Islet of Langerhans (tissue), 1 donor: ENCODE results near the gene RANBP1.

ENCODE experiments used
- FAIRE-seq: peaks from one replicate; lab custom pipeline; 2011; peaks lifted over from hg19 to GRCh38; lab: Jason Lieb, UNC

RANBP1 gene

DNA sequence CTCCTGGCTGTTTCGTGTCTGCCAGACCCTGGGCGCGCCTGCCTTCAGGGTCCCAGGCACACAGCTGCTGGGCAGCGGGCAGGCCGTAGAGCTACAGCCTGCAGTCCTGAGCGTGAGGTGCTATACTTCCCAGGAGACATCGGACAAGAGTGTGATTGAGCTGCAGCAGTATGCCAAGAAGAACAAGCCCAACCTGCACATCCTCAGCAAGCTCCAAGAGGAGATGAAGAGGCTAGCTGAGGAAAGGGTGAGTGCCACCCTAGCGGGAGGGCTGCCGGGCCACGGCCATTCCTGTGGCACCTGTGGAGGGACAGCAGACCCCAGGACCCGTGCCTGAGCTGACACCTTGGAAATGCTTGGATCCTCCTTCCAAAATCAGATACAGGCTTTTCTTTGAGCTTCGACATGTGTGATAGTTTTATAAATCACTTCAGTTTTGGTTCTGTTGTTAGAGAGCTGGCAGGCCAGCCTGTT is 7.1 kb upstream of the RANBP1 start:
- no peak for FAIRE-seq

DNA sequence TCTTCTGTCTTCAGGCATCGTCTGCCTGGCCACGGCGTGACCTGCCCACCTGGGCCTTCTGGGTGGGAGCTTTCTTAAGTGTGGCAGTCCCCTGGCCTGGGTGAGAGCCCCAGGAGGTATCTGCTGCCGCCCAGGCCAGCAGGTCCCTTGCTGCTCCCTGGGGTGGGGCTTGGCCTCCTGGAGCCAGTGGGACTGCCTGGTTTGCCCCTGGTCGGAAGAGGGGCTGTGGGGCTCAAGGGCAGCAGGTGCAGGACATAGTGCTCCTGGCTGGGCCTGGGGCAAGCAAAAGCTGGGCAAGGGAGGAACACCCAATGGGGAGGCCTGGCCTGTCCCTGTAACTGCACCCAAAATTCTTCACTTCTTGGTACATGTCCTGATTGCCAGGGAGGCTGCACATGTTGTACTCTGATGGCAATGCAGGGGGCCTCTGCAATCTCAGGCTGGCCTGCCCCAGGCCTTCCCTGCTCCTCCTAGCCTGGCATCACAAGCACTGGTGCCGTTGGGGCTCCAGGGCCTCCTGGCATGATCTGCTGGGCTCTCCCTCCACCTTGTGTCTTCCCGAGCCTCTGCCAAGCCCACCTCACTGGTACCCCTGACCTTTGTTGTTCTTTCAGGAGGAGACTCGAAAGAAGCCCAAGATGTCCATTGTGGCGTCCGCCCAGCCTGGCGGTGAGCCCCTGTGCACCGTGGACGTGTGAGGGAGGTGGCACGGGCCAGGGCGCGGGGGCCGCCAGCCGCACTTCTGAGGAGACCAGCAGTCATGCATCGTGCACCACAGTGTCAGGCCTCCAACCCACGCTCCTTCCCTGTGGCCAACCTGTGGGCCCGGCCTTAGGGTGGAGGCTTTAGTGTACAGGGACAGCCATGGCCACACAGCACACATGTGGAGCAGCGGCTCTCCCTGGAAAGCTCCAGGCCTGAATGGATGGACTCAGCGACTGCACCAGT is 6.2 kb upstream of the RANBP1 start:
- FAIRE-seq, result no peak

DNA sequence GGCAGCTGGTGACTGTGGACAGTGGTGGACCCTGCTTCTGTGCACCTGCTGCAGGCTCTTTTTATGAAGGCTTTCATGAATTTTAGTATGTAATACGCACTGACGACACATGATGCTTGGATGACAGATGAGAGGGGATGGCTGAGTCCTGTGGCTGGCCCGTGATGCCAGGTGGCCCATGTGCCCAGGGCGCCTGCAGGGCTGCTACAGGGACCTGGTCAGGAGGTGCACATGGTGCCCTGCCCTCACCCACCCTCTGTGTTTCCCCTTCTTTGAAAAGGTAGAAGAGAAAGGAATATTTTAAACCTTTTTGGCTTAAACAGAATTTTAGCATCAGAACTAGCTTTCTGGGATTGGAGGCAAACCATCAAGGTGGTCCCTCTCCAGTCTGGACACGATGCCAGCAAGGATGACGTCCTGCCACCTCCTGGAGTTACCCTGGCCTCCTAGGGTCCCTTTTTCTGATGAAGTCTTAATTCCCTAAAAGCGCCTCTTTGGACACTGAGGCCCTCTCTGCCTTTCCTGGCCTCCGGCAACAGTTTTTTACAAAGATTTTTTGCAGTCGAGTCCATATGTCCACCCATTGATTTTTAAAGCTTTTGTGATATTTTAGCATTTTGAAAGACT is 5.4 kb upstream of the RANBP1 start:
- no peak for FAIRE-seq

DNA sequence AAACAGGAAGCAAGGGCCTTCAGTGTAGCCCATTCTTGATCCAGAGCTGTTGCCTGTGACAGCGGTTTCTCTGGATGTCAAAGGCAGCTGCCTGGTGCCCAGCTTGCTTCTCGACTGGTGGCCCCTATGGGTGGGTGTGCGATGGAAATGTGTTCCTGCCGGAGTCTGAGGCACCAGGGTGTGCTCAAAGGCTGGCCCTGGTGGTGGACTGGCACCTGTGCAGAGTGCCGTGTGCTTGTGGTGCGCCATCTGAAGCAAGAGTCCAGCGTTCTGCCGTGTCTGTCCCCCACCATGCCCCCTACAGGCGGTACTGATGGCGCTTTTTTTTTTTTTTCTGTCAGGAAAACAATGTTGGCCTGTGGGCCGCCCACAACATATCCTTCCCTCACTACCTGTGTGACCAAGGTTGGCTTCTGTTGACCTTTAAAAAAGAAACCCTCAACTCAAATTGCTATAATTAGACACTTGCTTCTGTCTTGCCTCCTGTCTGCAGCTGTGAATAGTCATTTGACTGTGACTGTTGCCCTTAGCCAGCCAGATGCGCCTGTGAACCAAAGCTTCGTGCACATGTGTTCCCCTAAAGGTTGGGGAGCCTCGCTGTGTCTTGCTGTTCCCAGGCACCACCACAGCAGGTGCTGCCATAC is 4.7 kb upstream of the RANBP1 start:
- FAIRE-seq, result no peak

DNA sequence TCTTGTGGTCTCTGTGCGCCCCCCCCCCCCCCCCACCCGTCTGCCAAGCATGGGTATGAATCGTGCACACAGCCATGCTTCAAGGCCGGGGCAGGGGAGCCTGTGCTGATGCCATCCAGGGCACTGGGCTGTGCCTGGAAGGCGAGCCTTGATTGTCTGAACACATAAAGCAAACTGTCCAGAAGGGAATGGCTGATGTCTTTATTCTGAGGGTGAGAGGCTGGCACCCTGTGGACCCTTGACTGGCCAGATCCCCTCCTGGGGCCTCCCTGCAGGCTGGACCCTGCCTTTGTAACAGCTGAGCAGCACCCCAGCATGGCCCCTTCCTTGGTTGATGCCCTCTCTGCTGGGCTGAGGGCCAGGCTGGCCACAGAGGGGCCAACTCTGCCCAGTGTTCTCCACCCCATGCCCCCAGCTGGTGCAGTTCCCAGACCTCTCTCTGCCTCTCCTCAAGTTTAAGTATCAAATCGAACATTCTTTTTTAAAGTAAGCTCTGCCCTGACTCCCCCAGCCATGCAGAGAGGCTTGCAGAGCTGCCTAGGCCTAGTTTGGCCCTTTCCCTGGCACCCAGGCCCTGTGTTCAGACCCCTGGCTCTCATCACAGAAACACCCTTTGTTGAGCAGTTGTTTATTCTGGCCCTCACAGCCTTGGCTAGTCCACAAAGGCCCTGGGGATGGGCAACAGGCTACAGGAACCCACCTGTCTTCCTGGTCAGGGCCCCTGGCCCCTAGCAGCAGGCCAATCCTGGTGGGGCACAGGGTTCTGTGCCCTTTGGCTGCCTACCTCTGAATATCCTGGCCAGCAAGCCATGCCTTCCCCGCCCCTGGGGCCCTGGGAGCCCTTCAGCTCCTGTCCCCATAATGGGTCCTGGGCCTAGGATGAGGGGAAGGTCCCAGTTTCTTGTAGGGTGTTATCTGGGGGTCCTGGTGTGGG is 3.9 kb upstream of the RANBP1 start:
- no peak for FAIRE-seq

DNA sequence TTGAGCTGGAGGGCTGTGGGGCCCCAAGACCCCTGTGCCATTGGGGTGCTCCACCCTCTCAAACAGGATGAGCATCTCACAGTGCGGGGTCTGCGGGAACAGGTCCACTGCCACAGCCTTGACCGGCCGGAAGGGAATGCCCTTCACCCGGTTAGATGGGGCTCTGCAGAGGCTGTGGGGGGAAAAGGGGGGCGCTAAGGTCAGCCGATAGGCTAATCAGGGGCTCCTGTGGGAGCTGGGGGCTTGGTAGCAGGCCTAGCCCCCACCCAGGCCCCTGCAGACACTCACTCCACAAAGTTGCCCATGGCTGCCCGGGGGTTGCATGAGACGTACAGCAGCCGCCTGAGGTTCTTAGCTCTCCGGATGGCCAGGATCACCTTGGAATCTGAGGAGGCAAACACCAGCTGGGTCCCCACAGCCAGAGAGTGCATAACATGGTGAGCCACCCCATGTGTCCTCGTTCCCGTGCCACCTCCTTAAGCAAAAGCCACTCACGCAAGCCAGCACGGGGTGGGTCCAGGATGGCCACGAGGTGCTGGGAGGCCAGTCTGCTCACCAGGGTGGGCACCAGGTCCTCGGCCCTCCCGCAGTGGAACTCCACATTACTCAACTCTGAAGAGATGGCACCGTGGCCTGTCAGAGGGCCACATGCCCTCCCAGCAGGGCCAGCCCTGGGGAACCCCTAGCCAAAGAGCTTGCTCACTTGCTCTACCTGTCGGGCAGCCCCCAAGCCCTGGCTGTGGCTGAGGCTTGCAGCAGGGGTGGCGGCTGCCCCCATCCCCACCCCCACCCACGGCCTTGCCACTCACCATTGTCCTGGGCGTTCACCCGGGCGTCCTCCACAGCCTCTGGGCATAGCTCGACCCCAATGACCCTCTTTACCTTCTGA is 3.0 kb upstream of the RANBP1 start:
- no peak for FAIRE-seq

DNA sequence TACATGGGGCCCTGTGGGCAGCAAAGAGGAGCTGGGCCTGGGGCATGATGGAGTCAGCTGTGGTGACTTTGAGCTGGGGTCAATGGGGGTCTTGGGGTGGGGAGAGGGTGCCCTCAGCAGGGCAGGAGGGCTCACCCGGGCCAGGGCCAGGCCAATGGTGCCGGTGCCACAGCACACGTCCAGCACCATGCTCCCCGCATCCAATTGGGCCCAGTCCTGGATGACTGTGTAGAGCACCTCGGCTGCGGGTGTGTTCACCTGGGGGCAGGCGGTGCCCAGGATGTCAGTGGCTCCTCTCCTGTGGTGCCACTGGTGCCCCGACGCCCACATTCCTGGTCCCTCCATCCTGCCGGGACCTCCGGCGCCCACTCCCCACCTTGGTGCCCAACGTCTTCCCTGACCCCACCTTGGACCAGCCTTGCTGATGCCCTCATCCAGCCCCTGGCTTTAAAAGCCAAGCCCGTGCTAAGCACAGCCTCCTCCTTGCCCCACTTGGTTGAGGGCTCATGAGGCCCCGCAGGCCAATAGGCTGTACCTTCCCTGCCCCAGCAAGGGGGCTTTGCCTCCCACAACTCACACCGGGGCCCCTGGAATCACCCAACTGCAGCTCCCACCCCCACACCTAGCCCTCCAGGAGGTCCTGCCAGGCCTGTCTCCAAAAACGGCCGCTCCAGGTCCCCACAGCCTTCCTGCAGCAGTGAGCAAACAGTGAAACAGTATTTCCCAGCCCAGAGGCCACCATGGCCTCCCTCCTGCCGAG is 2.2 kb upstream of the RANBP1 start:
- FAIRE-seq, result no peak

DNA sequence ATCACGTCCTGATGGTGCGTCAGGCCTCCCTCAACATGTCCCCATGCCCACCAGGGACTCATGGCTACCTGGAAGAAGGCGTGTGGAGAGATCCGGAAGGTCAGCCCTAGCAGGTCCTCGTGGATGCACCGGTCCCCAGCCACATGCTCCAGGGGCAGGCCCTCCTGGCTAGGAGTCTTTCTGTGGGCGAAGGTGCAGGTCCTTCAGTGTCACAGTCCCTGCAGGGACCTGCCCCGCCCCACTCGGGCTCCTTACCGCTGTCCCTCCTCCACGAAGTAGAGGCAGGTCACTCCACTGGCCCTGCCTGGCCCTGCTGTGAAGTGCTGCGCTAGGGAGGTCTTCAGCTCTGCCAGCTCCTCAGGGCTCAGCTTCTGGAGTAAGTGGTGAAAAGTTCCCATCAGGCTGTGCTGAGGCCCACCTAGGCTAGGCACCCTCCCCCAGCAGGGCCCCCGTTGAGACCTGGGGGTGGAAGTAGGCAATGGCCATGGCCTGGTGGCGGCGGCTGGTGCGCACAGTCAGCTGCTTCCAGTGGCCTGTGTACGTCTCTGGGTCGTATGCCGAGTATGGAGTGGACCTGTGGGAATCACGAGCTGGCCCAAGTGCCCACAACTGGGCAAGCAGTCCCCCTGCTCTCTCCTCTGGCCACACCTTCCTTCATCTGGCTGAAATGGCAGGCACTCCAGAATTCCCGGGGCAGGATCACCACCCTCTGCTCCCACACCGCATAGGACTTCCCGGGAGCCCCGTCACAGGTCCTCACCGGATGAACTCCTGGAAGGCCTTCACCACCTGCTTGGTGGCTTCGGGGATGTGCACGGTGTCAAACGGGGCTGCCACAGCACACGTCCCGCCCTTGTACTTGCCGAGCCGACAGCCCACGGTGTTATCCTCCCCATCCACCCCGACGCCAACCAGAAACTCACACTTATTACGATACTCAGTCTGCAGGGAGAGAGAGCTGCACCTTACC is 1.1 kb upstream of the RANBP1 start:
- no peak for FAIRE-seq

DNA sequence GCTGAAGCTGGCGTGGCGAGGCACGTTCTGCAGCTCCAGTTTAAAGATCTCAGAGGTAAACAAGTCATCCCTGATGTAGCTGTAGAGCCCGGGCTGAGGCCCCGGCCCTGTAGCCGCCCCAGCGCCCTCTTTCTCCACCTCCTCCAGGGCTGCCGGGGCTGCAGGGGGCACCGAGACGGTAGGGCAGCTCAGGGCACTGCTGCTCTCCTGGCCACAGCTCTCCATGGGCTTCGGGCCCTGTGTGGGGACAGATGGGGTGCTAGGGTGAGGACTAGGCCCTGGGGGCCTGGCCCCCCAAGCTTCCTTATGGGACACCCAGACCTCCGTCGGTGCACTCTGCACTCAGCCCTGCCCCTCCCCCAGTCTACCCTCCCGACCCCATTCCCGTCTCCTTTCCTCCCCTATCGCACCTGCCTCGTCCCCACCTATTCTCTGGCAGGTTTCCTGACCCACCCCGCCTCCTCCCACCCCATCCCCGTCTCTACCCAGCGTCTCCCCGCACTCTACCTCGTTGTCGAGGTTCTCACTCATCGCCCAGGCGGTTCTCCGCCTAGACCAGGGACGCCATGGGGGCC is 559 bp downstream of the RANBP1 start:
- no peak for FAIRE-seq

DNA sequence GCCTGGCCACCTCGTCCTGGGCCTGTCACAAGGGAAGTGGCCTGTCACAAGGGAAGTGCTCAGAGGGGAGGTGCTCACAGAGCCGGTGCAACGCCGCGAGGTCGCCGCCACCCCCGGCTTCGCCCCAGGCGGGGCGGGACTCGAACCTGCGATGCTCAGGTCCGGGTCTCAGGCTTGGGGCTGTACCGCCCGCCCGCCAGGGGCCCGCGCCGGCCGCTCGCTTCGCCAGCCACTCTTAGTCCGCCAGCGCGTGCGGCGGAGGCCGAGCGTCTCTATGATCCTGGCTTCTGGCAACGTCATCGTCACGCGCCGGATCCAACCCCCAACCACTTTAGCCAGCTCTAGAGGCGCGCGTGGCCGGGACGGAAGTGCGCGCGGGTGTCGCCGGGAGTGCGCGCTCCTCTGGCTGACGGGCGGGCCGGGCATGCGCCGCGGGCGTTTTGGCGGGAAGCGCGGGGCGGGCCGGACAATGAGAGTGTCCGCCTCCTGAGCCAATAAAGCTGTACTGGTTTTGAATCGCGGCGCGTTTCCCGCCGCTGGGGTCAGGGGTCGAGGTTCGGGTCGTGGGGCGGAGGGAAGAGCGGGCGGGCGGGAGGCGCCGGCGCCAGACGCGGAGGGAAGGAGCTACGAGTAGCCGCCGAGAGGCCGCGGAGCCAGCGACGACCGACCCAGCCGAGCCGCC is 1.2 kb downstream of the RANBP1 start, which contains the start of gene TRMT2A:
Gene TRMT2A (minus strand): TSS at position 276 of the 682 bp plus-strand sequence. CDS start 320 bp downstream, outside the sequence.
- FAIRE-seq, result no peak

DNA sequence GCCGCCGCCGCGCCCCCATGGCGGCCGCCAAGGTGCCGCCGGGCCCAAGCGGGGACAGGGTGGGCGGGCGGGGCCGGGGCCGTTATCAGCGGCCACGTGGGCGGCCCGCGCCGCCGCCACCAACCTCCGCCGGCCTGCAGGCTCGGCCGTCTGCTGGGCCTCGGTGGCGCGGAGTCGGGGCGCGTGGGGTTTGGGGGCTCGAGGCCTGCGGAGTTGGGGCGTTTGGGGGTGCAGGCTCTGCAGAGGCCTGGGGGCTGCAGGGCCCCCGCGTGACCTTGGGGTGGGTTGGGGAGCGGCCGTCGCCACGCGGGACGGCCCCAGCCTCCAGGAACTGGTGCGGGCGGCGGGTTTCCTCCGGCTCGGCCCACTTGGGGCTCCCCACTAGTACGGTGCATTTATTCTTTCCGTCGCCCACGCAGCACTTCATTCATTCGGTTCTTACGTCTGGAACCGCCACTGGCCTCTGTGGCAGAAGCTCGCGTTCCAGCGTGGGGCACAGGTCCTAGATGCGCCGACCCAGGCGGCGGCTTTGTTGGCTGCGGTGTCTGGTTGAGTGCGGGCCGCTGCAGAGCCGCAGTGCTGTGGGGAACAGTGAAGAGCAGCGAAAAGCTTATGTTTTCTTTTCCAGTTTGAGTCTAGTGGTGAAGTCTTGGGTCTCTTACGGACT is 1.9 kb downstream of the RANBP1 start:
- FAIRE-seq, result no peak

DNA sequence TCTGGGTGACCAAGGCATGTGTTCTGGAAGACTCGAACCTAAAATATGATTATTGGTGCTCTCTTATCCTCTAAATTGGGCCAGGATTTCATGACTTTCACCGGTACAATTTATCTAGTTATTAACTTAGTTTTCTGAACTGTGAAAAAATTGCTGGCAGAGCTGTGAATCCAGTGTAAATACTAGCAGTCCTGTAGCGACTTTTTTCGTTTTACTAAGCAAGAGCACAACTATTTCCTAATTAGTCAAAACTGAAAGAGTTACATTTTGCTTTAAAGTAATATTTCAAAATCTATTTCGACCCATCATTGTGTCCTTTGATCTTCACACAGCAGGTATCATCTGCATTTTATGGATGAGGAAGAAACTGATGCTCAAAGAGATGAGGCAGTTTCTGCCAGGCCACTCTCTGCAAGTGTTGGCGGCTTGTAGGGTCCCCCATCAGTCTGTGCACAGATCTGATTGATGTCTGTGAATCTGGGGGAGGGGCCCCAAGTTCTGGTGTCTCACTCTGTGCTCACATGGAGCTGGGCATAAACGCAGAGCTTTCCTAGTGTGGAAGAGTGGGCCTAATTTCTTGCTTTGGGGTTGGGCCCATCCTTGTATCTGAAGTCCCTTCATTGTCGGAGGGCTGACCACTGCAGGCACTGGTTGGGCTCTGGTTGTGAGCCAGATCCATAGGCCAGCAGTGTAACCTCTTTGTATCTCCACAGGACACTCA is 2.6 kb downstream of the RANBP1 start:
- FAIRE-seq, result no peak

DNA sequence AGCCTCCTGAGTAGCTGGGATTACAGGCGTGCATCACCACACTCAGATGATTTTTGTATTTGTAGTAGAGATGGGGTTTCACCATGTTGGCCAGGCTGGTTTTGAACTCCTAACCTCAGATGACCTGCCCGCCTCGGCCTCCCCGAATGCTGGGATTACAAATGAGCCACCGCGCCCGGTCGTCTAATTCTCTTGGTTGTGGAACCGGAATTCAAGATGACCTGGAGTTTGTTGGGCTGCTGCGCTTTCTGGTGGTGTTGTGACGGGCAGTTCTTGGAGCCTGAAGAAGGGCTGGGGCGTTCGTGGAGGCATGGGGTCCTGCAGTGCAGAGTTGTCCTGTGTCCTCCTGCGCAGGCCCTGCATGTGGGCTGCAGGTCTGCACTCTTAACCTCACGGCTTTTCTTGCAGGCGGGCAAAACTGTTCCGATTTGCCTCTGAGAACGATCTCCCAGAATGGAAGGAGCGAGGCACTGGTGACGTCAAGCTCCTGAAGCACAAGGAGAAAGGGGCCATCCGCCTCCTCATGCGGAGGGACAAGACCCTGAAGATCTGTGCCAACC is 6.0 kb downstream of the RANBP1 start:
- FAIRE-seq, result no peak

DNA sequence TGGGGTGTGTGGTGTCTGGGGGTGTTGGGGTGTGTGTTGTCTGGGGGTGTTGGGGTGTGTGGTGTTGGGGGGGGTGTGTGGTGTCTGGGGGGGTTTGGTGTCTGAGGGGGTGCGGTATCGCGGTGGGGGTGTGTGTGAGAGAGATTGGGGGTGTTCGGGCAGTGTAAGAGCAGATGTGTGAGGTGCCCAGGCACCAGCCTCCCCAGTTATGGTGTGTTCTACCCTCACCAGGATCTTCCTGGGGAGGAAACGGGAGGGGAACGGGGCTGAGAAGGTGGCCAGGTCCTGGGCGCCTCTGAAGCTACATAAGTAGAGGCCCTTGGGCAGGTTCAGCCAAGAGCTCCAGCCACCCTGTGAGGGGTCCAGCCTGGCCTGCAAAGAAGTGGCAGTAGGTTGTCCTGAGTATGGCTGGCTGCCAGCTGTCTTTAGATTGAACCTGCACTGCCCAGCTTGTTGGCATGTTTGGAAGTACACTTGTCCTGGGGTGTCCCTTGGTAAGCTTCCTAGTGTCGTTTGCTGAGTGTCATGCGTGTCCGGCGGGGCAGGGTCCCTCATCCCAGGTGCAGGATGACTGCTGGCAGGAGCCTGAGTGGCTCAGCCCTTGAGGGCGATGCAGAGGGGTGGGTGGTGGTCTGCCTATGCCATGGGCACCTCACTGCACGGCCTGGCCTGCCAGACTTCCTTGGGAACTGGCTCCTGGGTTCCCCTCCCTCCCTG is 7.6 kb downstream of the RANBP1 start:
- FAIRE-seq, result no peak

DNA sequence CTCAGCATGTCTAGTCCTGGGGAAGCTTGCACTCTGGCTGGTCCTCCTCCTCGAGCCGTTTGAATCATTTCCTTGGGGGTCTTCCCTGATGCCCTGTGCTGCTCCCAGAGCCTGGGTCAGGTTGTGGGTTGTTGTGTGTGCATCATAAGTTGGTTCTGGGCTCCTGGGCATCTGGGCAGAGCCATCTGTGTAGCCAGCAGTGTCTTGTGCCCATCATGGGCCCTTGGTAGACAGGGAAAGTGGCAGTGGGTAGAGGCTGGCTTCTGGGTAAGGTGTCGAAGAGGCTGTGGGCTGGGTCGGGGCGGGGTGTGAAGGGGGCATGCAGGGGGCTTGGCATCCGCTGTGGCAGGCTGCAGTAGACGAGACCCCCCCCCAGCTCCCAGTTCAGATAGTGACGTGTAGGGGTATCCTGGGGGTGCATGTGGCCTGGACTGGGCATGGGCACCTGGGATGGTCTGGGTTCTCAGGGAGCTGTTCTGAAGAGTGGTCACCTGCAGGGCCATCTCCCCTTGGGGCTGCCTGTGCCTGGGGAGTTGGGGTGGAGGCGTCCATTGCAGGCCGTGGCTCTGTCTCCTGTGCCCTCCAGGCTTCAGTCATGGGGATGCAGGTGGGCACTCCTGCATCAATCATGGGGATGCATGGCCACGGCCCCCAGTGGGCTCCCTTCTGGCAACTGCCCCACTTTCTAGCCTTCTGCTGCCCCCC is 8.3 kb downstream of the RANBP1 start:
- FAIRE-seq, result no peak
